ENCODE results near the gene TPCN2.

Gene TPCN2

DNA sequence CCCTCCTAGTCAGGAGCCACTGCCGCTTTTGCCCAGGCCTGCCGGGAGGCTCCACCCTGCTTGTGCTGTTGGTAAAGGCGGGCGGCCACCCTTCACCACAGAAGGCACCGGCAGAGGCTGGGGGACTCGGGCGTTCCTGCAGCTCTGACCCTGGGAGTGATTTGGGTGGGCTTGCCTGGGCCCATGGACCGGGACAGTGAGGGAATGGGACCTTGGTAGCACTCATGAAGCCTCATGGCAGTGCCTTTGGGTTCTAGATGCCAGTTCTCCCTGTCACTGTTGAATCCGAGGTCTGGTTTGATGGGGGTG lies 4.4 kb downstream of the TPCN2 start:
- H2AFZ ChIP-seq (ENCODE audit: low read depth) = no peak overlapping the region
- peak overlapping the region; percentile 63 for H3K27ac ChIP-seq
- H3K36me3 ChIP-seq (ENCODE audit: insufficient read depth) = no peaks in the 10 kb centered on the region
- H3K4me1 ChIP-seq (ENCODE audit: low read depth, poor library complexity, severe bottlenecking) = peaks cover 80% of the 10 kb centered on the region
- H3K9ac ChIP-seq = no peak overlapping the region; the same call in 1 of the 2 replicates
- H3K79me2 ChIP-seq (ENCODE audit: insufficient read depth, low read depth) = peaks cover 8% of the 10 kb centered on the region; the same call in 1 of the 2 replicates
- no peak overlapping the region for H3K4me3 ChIP-seq (IDR thresholded peaks at IDR 0.05; ENCODE audit: insufficient read depth, low read depth, low read length)
- H3K4me2 ChIP-seq = peak overlapping the region; percentile 93; the same call in 1 of the 2 replicates
- H4K20me1 ChIP-seq (ENCODE audit: insufficient read depth) = no peaks in the 10 kb centered on the region
- H3K27me3 ChIP-seq (ENCODE audit: insufficient read depth, low read depth) = no peaks in the 10 kb centered on the region
- TF ChIP-seq, protein P1, sequence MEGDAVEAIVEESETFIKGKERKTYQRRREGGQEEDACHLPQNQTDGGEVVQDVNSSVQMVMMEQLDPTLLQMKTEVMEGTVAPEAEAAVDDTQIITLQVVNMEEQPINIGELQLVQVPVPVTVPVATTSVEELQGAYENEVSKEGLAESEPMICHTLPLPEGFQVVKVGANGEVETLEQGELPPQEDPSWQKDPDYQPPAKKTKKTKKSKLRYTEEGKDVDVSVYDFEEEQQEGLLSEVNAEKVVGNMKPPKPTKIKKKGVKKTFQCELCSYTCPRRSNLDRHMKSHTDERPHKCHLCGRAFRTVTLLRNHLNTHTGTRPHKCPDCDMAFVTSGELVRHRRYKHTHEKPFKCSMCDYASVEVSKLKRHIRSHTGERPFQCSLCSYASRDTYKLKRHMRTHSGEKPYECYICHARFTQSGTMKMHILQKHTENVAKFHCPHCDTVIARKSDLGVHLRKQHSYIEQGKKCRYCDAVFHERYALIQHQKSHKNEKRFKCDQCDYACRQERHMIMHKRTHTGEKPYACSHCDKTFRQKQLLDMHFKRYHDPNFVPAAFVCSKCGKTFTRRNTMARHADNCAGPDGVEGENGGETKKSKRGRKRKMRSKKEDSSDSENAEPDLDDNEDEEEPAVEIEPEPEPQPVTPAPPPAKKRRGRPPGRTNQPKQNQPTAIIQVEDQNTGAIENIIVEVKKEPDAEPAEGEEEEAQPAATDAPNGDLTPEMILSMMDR (conservative IDR thresholded peaks at IDR 0.05; ENCODE audit: low read depth, low read length) = no peak

DNA sequence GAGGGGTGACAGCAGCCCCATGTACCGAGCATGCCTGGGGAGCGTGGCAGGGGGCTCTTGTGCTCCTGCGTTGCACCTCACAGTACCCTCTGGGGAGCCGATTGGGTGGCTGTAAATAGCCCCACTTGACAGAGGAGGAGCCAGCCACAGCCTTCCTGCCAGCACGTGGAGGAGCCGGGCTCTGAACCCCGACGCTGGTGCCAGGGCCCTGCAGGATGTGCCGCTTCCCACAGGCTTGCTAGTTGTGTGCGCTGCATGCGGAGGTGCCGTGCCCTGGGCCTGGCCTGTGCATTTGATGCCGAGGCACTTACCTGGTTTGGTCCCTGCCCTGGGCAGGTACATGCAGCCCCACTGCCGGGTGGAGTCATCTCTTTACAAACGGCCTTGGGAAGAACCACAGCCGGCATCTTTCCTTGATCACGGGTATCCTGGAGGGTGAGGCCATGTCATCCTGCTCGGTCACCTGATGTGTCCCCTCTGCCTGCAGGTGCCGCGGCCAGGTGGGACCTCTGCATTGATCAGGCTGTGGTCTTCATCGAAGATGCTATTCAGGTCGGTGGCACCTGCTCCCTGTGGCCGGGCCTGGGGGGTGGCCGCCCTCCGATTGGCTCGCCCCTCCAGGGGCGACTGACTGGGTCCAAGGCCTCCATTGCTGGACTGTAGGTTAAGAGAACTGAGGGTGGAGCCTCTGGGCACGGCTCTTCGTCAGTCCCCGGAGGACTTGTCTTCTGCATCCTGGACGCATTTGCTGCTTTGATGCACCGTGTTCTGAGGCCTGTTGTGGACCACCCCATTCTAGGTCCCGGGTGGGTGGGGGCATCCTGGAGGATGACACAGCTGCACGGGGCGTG lies 5.0 kb downstream of the TPCN2 start:
- Histone ChIP-seq H3K9ac (no peak overlapping the region), H4K20me1 (ENCODE audit: insufficient read depth) (no peaks in the 10 kb centered on the region), H3K79me2 (ENCODE audit: insufficient read depth, low read depth) (peaks cover 8% of the 10 kb centered on the region; the same call in 1 of the 2 replicates), H3K4me2 (peak overlapping the region; percentile 93; the same call in 1 of the 2 replicates), H3K4me1 (ENCODE audit: low read depth, poor library complexity, severe bottlenecking) (peaks cover 77% of the 10 kb centered on the region), H3K36me3 (ENCODE audit: insufficient read depth) (no peaks in the 10 kb centered on the region), H3K27ac (no peak overlapping the region), H3K27me3 (ENCODE audit: insufficient read depth, low read depth) (no peaks in the 10 kb centered on the region), H3K4me3 (IDR thresholded peaks at IDR 0.05; ENCODE audit: insufficient read depth, low read depth, low read length) (no peak overlapping the region), H2AFZ (ENCODE audit: low read depth) (no peak overlapping the region)
- TF ChIP-seq, protein P1 (conservative IDR thresholded peaks at IDR 0.05; ENCODE audit: low read depth, low read length) = no peak

DNA sequence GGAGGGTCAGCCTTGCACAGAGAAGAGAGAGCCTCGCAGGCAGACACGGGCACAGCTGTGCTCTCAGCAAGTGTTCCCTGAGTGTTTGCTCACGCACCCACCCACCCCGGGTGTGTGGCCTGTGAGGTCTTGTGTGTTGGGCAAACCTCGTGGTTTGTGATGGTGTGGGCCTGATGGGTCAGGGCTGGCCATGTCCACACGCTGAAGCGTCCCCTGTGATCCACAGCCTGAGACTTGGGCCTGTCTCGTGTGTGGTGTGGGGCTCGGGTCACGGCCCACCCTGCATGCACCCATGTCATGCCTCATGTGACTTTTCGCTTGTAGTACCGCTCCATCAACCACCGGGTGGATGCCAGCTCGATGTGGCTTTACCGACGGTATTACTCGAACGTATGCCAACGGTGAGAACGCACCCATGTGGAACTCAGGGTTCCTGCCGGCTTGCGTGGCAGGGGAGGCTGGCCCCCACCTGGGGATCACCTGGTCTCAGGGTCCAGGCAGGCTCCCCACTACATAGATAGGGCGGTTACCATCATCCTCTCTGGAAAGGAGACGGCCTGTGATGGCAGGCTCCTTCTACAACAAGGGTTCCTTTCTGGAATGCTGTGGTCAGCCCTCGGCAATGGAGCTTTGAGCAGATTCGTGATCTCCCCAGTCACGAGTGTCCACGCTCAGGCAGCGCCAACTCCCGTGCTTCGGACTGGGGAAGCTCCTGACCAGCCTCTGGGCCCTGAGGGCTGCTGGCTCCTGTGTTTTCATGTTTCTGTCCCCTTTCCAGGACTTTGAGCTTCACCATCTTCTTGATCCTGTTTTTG lies 5.9 kb downstream of the TPCN2 start:
- Histone ChIP-seq H2AFZ (ENCODE audit: low read depth) (no peak overlapping the region), H3K4me2 (peak overlapping the region; percentile 88), H3K36me3 (ENCODE audit: insufficient read depth) (no peaks in the 10 kb centered on the region), H3K27me3 (ENCODE audit: insufficient read depth, low read depth) (no peaks in the 10 kb centered on the region), H3K79me2 (ENCODE audit: insufficient read depth, low read depth) (peaks cover 8% of the 10 kb centered on the region; the same call in 1 of the 2 replicates), H3K4me1 (ENCODE audit: low read depth, poor library complexity, severe bottlenecking) (peaks cover 74% of the 10 kb centered on the region), H4K20me1 (ENCODE audit: insufficient read depth) (no peaks in the 10 kb centered on the region), H3K9ac (no peak overlapping the region; the same call in 1 of the 2 replicates), H3K27ac (peak overlapping the region; percentile 83; the same call in 1 of the 2 replicates), H3K4me3 (IDR thresholded peaks at IDR 0.05; ENCODE audit: insufficient read depth, low read depth, low read length) (no peak overlapping the region)
- TF ChIP-seq, protein P1 (conservative IDR thresholded peaks at IDR 0.05; ENCODE audit: low read depth, low read length) = no peak

DNA sequence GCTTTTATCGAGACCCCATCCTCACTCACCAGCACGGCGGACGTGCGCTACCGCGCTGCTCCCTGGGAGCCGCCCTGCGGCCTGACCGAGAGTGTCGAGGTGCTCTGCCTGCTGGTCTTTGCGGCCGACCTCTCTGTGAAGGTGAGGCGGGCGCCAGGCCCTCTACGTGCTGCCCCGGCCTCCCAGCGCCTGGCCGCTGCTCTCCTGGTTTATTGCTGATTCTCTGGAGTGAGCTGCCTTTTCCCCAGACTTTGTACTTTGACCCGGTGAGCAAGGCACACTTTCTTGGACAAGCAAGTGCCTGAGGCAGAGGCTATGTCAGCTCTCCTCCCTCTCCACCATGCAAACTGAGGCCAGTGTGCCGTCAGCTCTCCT lies 6.5 kb downstream of the TPCN2 start:
- H3K79me2 ChIP-seq (ENCODE audit: insufficient read depth, low read depth) = peaks cover 8% of the 10 kb centered on the region; the same call in 1 of the 2 replicates
- TF ChIP-seq, protein P1 (conservative IDR thresholded peaks at IDR 0.05; ENCODE audit: low read depth, low read length) = no peak
- peak overlapping the region; percentile 88 for H3K4me2 ChIP-seq
- no peaks in the 10 kb centered on the region for H3K36me3 ChIP-seq (ENCODE audit: insufficient read depth)
- no peak overlapping the region for H3K4me3 ChIP-seq (IDR thresholded peaks at IDR 0.05; ENCODE audit: insufficient read depth, low read depth, low read length)
- peak overlapping the region; percentile 51; the same call in 1 of the 2 replicates for H3K9ac ChIP-seq
- H4K20me1 ChIP-seq (ENCODE audit: insufficient read depth) = no peaks in the 10 kb centered on the region
- peak overlapping the region; percentile 83 for H3K27ac ChIP-seq
- H3K27me3 ChIP-seq (ENCODE audit: insufficient read depth, low read depth) = no peaks in the 10 kb centered on the region
- H2AFZ ChIP-seq (ENCODE audit: low read depth) = no peak overlapping the region
- H3K4me1 ChIP-seq (ENCODE audit: low read depth, poor library complexity, severe bottlenecking) = peaks cover 69% of the 10 kb centered on the region

Measured in KMS-11 (cell line).